Neuron (in vitro differentiated cells): ENCODE data around the gene CDC123.
"Not testable (repeated sequence)": the region's sequence is repeated elsewhere in the genome, so short reads cannot be mapped to it uniquely, and the experiment has no call there.

Experiments
- H2AFZ ChIP-seq: one replicate; pipeline ENCODE4 v1.6.1; 2013; ENCODE audit warnings: low read depth, mild to moderate bottlenecking, inconsistent platforms, low read length, moderate library complexity
- H3K27me3 ChIP-seq: one replicate; pipeline ENCODE4 v1.6.1; 2013; ENCODE audit warnings: low read length; ENCODE audit not compliant: insufficient read depth
- H3K36me3 ChIP-seq: one replicate; pipeline ENCODE4 v1.6.1; 2013; ENCODE audit warnings: low read length; ENCODE audit not compliant: insufficient read depth
- H3K4me1 ChIP-seq: one replicate; pipeline ENCODE4 v1.6.1; 2013; ENCODE audit warnings: low read length; ENCODE audit not compliant: insufficient read depth
- H3K4me3 ChIP-seq: 2 replicates; pipeline ENCODE4 v1.5.1; 2013; ENCODE audit warnings: mild to moderate bottlenecking, low read length, moderate library complexity
- H3K9me3 ChIP-seq: one replicate; pipeline ENCODE4 v1.6.1; 2013; ENCODE audit warnings: low read length

Gene CDC123

GRCh38 chr10:12221323-12222298, 25.6 kb downstream of the CDC123 start:
- no peaks in the 10 kb centered on the region for H3K27me3 ChIP-seq
- peaks cover 13% of the 10 kb centered on the region for H3K9me3 ChIP-seq
- H3K4me3 ChIP-seq = no peak overlapping the region
- peaks cover 66% of the 10 kb centered on the region for H3K36me3 ChIP-seq
- H2AFZ ChIP-seq = no peak overlapping the region
- no peaks in the 10 kb centered on the region for H3K4me1 ChIP-seq

- Histone ChIP-seq H3K4me3 (no peak overlapping the region), H3K27me3 (no peaks in the 10 kb centered on the region), H3K36me3 (peaks cover 55% of the 10 kb centered on the region), H3K9me3 (peaks cover 10% of the 10 kb centered on the region), H3K4me1 (no peaks in the 10 kb centered on the region), H2AFZ (no peak overlapping the region)
Measured at GRCh38 chr10:12225444-12225843, 29.5 kb downstream of the CDC123 start.

GRCh38 chr10:12226438-12226837, 30.4 kb downstream of the CDC123 start:
- H3K4me3 ChIP-seq, H3K9me3 ChIP-seq: not testable (repeated sequence)
- H3K36me3 ChIP-seq = peaks cover 56% of the 10 kb centered on the region

DNA sequence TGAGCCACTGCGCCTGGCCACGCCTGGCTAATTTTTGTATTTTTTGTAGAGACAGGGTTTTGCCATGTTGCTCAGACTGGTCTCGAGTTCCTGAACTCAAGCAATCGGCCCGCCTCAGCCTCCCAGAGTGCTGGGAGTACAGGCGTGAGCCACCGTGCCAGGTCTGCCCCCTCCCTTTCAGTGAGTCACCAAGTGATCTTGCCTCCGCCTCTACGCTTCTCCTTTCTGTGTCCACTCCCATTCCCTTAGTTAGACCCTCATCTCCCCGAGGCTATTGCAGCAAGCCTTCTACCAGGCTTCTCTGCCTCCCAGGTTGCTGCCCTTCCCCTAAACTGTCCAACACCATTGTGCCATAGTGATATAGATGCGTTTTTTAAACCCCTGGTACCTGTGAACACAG, 32.9 kb downstream of the CDC123 start:
- no peak overlapping the region for H3K4me3 ChIP-seq
- H3K36me3 ChIP-seq = peaks cover 59% of the 10 kb centered on the region
- H3K27me3 ChIP-seq = no peaks in the 10 kb centered on the region

More at GRCh38 chr10:12226438-12226837, 30.4 kb downstream of the CDC123 start:
- H2AFZ ChIP-seq, H3K4me1 ChIP-seq, H3K27me3 ChIP-seq: not testable (repeated sequence)

DNA sequence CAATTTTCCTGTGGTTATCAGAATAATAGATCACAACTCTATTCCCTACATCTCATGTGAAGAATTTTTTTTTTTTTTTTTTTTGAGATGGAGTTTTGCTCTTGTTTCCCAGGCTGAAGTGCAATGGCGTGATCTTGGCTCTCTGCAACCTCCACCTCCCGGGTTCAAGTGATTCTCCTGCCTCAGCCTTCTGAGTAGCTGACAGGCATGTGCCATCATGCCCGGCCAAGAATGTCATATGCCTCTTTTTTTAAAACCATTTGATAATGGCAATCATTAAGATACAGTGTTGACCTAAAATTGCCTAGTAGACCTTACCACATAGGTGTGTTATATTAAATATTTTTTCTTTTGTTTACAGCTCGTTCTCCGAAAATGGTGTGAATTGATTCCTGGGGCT, 38.7 kb downstream of the CDC123 start:
- peaks cover 77% of the 10 kb centered on the region for H3K36me3 ChIP-seq
- H3K27me3 ChIP-seq, H2AFZ ChIP-seq, H3K9me3 ChIP-seq, H3K4me3 ChIP-seq, H3K4me1 ChIP-seq: not testable (repeated sequence)

More for the DNA sequence above, 32.9 kb downstream of the CDC123 start:
- no peaks in the 10 kb centered on the region for H3K4me1 ChIP-seq
- H2AFZ ChIP-seq = no peak overlapping the region
- peaks cover 5% of the 10 kb centered on the region for H3K9me3 ChIP-seq

DNA sequence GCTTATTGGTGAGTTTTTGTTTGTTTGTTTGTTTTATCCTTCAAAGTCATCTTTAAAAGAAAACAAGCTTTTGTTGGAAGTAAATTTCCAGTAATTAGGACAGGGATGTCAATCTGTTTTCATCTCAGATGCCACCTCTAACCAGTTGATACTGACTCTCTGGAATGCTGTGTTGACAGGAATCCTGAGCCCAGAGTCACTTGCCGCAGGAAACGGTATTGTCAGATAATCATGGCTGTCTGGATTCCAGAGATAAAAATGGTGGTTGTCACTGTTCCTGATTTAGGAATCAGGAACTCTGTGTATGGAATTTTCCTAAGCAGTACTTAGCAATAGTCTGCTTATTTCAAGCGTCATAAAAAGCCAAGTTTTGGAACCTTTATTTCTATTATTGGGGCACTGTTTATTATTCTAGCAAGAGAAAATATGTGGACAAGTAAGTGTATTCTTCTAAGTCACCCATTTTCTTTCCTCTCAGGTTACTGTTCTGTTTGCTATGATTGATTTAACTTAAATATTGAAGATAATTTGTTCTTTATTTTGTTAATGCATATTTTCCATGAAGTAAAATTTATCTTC, 39.2 kb downstream of the CDC123 start:
- no peak overlapping the region for H3K4me3 ChIP-seq
- H3K36me3 ChIP-seq = peaks cover 74% of the 10 kb centered on the region
- no peaks in the 10 kb centered on the region for H3K27me3 ChIP-seq
- no peak overlapping the region for H2AFZ ChIP-seq
- no peaks in the 10 kb centered on the region for H3K4me1 ChIP-seq
- H3K9me3 ChIP-seq = no peaks in the 10 kb centered on the region

- Histone ChIP-seq H3K27me3 (no peaks in the 10 kb centered on the region), H3K9me3 (no peaks in the 10 kb centered on the region), H3K36me3 (peaks cover 75% of the 10 kb centered on the region), H3K4me1 (no peaks in the 10 kb centered on the region), H2AFZ (no peak overlapping the region), H3K4me3 (no peak overlapping the region)
Measured at GRCh38 chr10:12235796-12236195, 39.8 kb downstream of the CDC123 start.

DNA sequence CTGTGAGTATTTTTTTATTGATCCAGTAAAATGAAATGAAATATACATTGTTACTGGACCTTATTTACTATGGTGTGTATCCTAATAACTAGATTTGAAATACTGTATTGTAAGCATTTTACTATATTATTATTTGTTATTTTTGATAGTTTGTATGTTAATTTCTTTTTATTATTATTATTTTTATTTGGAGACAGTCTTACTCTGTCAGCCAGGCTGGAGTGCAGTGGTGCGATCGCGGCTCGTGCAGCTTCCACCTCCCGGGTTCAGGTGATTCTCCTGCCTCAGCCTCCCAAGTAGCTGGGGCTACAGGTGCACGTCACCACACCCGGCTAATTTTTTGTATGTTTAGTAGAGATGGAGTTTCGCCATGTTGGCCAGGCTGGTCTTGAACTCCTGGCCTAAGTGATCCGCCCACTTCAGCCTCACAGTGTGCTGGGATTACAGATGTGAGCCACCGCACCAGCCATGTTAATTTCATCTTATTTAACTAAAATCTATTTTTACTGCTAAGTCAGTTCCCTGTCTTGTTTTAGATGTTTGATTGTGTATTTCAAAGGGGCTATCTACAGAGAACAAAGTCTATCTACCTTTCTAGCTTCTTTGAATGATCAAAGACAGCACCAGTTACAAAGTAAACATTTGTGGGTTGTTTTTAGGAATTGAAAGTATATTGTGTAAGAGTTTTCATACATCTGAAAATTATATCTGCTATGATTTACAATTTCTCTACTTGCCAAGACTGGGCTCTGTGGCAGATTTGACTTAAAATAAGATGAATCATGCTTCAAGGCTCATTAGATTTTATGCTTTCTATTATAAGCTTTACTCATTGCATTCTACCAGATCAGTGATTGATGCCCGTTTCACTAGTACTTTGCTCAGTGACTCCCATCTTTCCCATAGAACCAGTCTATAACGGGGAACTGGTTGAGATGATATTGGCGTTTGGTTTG, 41.6 kb downstream of the CDC123 start:
- no peak overlapping the region for H3K4me3 ChIP-seq
- H3K9me3 ChIP-seq = no peaks in the 10 kb centered on the region
- H3K4me1 ChIP-seq = no peaks in the 10 kb centered on the region
- no peaks in the 10 kb centered on the region for H3K27me3 ChIP-seq
- peaks cover 72% of the 10 kb centered on the region for H3K36me3 ChIP-seq
- no peak overlapping the region for H2AFZ ChIP-seq

- Histone ChIP-seq H3K4me1 (no peaks in the 10 kb centered on the region), H2AFZ (no peak overlapping the region), H3K4me3 (no peak overlapping the region), H3K9me3 (no peaks in the 10 kb centered on the region), H3K36me3 (peaks cover 70% of the 10 kb centered on the region), H3K27me3 (no peaks in the 10 kb centered on the region)
Measured at GRCh38 chr10:12238821-12239220, 42.8 kb downstream of the CDC123 start.

DNA sequence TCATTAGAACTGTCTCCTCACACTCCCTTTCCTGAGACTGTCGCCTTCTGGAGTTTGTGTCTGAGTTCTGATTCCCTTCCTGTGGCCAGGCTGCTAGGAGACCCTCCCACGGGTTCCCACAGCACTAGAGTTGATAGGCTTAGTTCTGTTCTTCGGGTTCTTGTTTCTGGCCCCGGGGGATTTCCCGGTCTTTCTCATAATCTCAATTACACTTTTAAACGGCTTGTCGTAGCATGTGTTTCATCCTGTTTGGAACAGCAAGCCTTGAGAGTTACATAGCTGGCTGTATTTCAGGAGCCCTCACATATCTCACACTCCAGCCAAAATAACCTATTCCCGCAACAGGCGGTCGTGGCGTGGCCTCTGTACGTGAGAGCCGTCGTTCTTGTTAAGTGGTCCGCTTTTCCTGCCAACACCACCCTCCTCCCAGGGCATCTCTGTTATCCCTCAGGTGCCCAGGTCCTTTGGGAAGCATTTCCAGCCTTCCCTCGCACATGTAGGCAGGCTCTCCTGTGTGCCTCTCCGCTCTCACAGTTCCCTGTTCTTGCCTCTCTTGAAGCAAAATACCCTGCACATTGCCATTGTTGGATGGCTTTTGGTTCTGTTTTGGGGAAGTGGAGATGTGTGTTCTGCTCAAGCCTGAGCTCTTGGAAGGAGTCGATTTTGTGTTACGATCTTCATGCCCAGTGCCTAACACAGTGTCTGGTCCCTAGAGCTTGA, 46.0 kb downstream of the CDC123 start:
- H3K4me1 ChIP-seq = no peaks in the 10 kb centered on the region
- no peak overlapping the region for H2AFZ ChIP-seq
- H3K9me3 ChIP-seq = no peaks in the 10 kb centered on the region
- H3K36me3 ChIP-seq = peaks cover 69% of the 10 kb centered on the region
- H3K4me3 ChIP-seq = no peak overlapping the region
- H3K27me3 ChIP-seq = no peaks in the 10 kb centered on the region

DNA sequence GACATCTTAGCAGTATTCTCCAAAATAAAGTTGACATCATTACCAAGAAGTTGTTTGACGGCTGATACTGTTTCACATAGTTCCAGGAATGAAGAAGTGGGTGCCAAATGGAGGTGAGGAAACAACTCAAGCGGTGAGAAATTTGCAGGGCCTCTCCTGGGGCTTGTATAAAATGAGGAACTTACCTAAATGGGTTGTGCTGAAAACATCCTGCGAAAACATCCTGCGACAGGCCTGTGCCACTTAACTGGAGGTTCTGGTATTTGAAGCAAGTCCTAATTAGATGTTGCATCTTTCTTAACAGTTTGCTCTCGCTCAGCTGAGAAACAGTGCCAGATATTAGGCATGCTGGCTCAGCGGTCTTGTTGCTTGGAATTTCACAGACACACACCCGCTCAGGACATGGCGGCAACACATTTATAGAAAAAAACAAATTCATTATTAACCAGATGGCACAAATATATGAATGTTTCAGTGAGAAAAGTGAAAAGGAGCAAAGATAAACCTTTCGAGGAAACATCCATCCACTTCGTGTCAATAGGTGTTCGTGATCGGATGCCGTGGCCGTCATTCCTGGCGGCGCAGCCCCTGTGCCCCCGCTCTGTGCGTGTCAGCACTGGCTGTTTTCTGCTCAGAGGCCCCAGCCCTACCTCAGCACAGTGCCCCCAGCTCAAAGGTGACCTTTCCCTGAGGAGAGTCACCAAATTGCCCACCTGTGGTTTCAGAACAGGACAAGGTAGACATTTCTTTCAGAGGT, 48.1 kb downstream of the CDC123 start:
- Histone ChIP-seq H3K36me3 (peaks cover 55% of the 10 kb centered on the region), H3K9me3 (no peaks in the 10 kb centered on the region), H2AFZ (no peak overlapping the region), H3K27me3 (no peaks in the 10 kb centered on the region), H3K4me3 (no peak overlapping the region), H3K4me1 (no peaks in the 10 kb centered on the region)

DNA sequence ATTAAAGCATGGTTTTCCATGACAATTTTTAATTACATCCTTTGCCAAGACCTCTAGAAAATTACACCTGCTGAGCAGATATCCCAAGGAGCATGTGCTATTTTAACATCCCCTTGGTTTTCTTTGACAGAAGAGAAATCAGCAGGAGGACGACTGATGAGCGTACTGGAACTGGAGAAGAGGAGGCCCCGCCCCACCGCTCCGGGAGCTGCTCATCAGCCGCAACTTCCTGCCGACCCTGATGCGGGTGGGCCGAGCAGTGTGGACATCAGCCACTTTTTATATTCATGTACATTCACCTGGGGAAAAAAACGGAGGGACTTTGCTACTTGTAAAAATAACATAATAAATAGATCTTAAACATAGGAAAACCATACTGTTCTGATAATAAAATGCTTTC, 54.2 kb downstream of the CDC123 start:
- Histone ChIP-seq H3K4me3 (no peak overlapping the region), H3K36me3 (peaks cover 34% of the 10 kb centered on the region), H3K4me1 (no peaks in the 10 kb centered on the region), H2AFZ (no peak overlapping the region), H3K27me3 (no peaks in the 10 kb centered on the region), H3K9me3 (no peaks in the 10 kb centered on the region)
